ENCODE measurements around the gene LRBA.

Gene LRBA

DNA sequence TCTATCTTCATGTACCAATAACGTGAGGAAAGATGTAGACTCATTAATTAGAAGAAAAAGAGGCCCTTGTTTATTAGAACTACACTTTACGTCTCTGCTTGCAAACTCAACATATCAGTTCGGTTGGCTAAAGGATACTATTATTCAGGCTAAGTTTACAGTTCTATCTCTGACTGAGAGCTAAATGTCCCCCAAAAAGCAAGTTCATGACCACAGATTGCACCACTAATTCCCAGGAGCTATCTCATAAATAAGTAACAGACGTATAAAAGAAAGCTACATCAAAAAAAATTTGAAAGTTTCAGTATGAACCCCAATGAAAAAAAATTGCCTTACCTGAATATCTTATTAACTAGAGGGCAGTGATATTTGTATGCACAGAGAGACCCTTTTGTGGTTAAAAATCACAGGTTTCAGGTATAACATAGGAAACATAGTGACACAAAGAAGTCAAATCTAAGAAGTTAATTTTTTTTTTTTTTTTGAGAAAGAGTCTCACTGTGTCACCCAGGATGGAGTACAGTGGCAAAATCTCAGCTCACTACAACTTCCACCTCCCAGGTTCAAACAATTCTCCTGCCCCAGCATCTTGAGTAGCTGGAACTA, 304.2 kb downstream of the LRBA start:
- Histone ChIP-seq H3K4me3 (ENCODE audit: low read length in 2 of 2) (no peak overlapping the region), H3K36me3 (ENCODE audit: control insufficient read depth in 2 of 2, insufficient read depth in 2 of 2, low read length in 2 of 2) (no peaks in the 10 kb centered on the region), H3K27me3 (ENCODE audit: control insufficient read depth in 2 of 2, insufficient read depth in 2 of 2, low read length in 2 of 2) (no peaks in the 10 kb centered on the region), H3K9me3 (ENCODE audit: control insufficient read depth in 2 of 2, low read length in 2 of 2) (no peaks in the 10 kb centered on the region), H3K27ac (ENCODE audit: low read depth in 2 of 2, low read length in 2 of 2) (no peak overlapping the region), H3K9ac (ENCODE audit: low read depth in 1 of 2, low read length in 2 of 2) (no peak overlapping the region), H3K4me1 (ENCODE audit: control insufficient read depth in 2 of 2, insufficient read depth in 2 of 2, low read length in 2 of 2) (no peaks in the 10 kb centered on the region)

DNA sequence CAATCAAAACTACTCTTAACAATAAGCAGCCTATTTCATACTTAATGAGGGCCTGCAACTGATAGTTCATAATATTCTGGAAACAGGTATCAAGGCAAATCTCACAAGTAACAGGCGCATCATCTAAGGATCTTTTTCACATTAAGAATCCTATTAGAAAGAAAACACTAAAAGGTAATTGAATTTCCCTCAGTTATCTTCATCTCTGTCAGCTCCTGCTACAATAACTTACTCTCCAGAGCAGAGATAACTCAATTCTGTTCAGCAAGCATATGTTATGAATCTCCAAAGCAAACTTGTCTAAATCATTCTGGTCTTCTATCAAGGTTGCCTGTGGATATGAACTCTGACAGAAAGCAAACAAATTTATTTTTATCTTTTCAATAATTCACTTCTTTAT, 307.1 kb downstream of the LRBA start:
- H3K27ac ChIP-seq (ENCODE audit: low read depth in 2 of 2, low read length in 2 of 2): no peak overlapping the region

DNA sequence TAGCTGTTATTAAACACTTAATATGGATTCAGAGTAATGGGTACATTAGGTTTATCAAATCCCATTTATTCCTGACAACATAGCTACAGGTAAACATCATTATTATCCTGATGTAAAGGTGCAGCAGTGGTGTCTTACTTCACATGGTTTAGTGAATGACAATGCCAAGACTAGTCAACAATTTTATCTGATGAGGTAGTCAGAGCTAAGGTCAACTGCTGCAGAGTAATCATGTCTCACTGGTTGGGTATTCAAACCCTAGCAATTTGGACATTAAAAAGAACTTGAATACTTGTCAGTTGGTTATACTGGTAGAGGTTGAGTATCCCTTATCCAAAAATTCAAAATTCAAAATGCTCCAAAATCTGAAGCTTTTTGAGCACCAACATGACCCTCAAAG, 315.5 kb downstream of the LRBA start:
- H3K9ac ChIP-seq (ENCODE audit: low read depth in 1 of 2, low read length in 2 of 2): no peak overlapping the region
- H3K36me3 ChIP-seq (ENCODE audit: control insufficient read depth in 2 of 2, insufficient read depth in 2 of 2, low read length in 2 of 2): no peaks in the 10 kb centered on the region
- H3K27ac ChIP-seq (ENCODE audit: low read depth in 2 of 2, low read length in 2 of 2): no peak overlapping the region
- no peak overlapping the region for H3K4me3 ChIP-seq (ENCODE audit: low read length in 2 of 2)
- H3K4me1 ChIP-seq (ENCODE audit: control insufficient read depth in 2 of 2, insufficient read depth in 2 of 2, low read length in 2 of 2): no peaks in the 10 kb centered on the region
- no peaks in the 10 kb centered on the region for H3K27me3 ChIP-seq (ENCODE audit: control insufficient read depth in 2 of 2, insufficient read depth in 2 of 2, low read length in 2 of 2)
- no peaks in the 10 kb centered on the region for H3K9me3 ChIP-seq (ENCODE audit: control insufficient read depth in 2 of 2, low read length in 2 of 2)

More for the DNA sequence above, 307.1 kb downstream of the LRBA start:
- Histone ChIP-seq H3K4me3 (ENCODE audit: low read length in 2 of 2) (no peak overlapping the region), H3K4me1 (ENCODE audit: control insufficient read depth in 2 of 2, insufficient read depth in 2 of 2, low read length in 2 of 2) (no peaks in the 10 kb centered on the region), H3K36me3 (ENCODE audit: control insufficient read depth in 2 of 2, insufficient read depth in 2 of 2, low read length in 2 of 2) (no peaks in the 10 kb centered on the region), H3K9me3 (ENCODE audit: control insufficient read depth in 2 of 2, low read length in 2 of 2) (no peaks in the 10 kb centered on the region), H3K9ac (ENCODE audit: low read depth in 1 of 2, low read length in 2 of 2) (no peak overlapping the region), H3K27me3 (ENCODE audit: control insufficient read depth in 2 of 2, insufficient read depth in 2 of 2, low read length in 2 of 2) (no peaks in the 10 kb centered on the region)

DNA sequence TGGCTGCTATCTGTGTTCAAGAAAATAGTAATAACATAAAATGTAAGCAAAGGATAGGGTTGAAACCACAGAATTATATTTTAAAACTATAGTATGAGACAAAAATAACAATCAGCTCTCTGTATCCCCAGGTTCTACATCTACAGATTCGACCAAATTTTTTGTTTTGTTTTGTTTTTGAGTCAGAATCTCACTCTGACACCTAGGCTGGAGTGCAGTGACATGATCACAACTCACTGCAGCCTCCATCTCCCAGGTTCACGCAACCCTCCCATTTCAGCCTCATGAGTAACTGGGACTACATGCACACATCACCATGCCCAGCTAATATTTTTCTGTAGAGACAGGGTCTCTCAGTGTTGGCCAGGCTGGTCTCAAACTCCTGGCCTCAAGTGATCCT, 319.9 kb downstream of the LRBA start:
- H3K4me1 ChIP-seq (ENCODE audit: control insufficient read depth in 2 of 2, insufficient read depth in 2 of 2, low read length in 2 of 2): no peaks in the 10 kb centered on the region
- H3K9ac ChIP-seq (ENCODE audit: low read depth in 1 of 2, low read length in 2 of 2): no peak overlapping the region
- no peak overlapping the region for H3K27ac ChIP-seq (ENCODE audit: low read depth in 2 of 2, low read length in 2 of 2)
- H3K9me3 ChIP-seq (ENCODE audit: control insufficient read depth in 2 of 2, low read length in 2 of 2): no peaks in the 10 kb centered on the region
- H3K27me3 ChIP-seq (ENCODE audit: control insufficient read depth in 2 of 2, insufficient read depth in 2 of 2, low read length in 2 of 2): no peaks in the 10 kb centered on the region
- no peak overlapping the region for H3K4me3 ChIP-seq (ENCODE audit: low read length in 2 of 2)
- H3K36me3 ChIP-seq (ENCODE audit: control insufficient read depth in 2 of 2, insufficient read depth in 2 of 2, low read length in 2 of 2): no peaks in the 10 kb centered on the region

DNA sequence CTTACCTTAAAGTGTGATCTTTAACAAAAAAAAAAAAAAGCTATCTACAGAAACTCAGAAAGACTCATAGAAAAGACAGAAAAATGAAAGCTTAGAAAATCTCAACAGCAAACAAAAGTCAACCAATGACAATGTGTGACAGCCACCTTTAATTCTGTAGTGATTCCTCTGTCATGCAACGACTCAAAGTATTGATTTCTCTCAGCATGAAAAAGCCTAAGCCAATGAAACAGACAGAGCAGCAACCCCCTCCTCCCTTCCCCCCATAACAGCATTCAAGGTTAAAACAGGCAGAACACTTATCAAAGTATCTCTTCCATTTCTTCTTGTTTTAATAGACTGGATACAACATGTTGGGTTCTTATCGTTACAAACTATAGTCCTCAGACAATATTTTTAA, 320.6 kb downstream of the LRBA start:
- H3K36me3 ChIP-seq (ENCODE audit: control insufficient read depth in 2 of 2, insufficient read depth in 2 of 2, low read length in 2 of 2): no peaks in the 10 kb centered on the region
- no peak overlapping the region for H3K27ac ChIP-seq (ENCODE audit: low read depth in 2 of 2, low read length in 2 of 2)
- H3K9me3 ChIP-seq (ENCODE audit: control insufficient read depth in 2 of 2, low read length in 2 of 2): no peaks in the 10 kb centered on the region
- no peak overlapping the region for H3K4me3 ChIP-seq (ENCODE audit: low read length in 2 of 2)
- no peaks in the 10 kb centered on the region for H3K4me1 ChIP-seq (ENCODE audit: control insufficient read depth in 2 of 2, insufficient read depth in 2 of 2, low read length in 2 of 2)
- no peak overlapping the region for H3K9ac ChIP-seq (ENCODE audit: low read depth in 1 of 2, low read length in 2 of 2)
- H3K27me3 ChIP-seq (ENCODE audit: control insufficient read depth in 2 of 2, insufficient read depth in 2 of 2, low read length in 2 of 2): no peaks in the 10 kb centered on the region

DNA sequence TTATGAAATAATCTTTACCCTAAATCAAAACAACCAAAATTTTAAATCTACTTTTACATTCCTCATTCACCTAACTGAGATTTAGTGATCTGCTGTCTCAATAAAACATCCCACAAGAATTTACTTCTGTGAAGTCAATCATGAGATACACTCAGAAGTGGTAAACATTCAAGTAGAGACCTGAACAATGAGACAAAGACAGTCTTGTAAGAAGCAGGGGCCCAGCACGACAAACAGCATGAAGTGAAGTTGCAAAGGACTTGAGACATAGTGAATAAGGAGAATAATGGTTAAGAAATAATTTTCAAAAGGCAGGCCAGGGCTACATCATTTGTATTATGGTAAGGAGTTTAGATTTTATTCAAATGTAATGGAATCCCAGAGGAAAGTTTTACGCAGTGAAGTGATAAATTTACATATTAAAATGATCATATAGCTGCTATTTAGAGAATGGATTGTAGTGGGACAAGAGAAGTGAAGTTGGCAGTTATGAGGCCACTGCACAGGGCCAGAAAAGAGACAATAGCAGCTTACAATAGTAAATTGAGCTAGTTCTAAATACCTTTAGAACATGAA, 331.2 kb downstream of the LRBA start:
- Histone ChIP-seq H3K9me3 (ENCODE audit: control insufficient read depth in 2 of 2, low read length in 2 of 2) (no peaks in the 10 kb centered on the region), H3K4me3 (ENCODE audit: low read length in 2 of 2) (no peak overlapping the region), H3K27ac (ENCODE audit: low read depth in 2 of 2, low read length in 2 of 2) (no peak overlapping the region), H3K4me1 (ENCODE audit: control insufficient read depth in 2 of 2, insufficient read depth in 2 of 2, low read length in 2 of 2) (no peaks in the 10 kb centered on the region), H3K27me3 (ENCODE audit: control insufficient read depth in 2 of 2, insufficient read depth in 2 of 2, low read length in 2 of 2) (no peaks in the 10 kb centered on the region), H3K36me3 (ENCODE audit: control insufficient read depth in 2 of 2, insufficient read depth in 2 of 2, low read length in 2 of 2) (peaks cover 0 to 6% of the 10 kb centered on the region in 2 donors), H3K9ac (ENCODE audit: low read depth in 1 of 2, low read length in 2 of 2) (no peak overlapping the region)

DNA sequence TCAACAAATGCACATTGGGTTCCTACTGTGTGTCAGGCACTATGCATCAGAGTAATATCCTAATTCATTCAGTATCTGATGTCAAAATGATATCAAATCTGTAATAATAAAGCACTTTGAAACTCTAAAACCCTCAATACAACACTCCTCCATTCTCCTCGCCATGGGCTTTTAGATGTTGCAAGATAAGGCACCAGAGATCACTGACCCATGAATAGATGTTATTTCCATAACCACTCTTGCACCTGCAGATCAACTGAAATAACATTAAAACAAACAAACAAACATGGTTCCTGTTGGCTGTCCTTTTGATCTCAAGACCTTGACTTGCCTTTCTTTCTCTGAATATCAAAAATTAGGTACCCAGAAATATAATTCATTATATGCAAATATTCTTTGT, 333.0 kb downstream of the LRBA start:
- Histone ChIP-seq H3K27ac (ENCODE audit: low read depth in 2 of 2, low read length in 2 of 2) (no peak overlapping the region), H3K4me1 (ENCODE audit: control insufficient read depth in 2 of 2, insufficient read depth in 2 of 2, low read length in 2 of 2) (no peaks in the 10 kb centered on the region), H3K4me3 (ENCODE audit: low read length in 2 of 2) (no peak overlapping the region), H3K9ac (ENCODE audit: low read depth in 1 of 2, low read length in 2 of 2) (no peak overlapping the region), H3K36me3 (ENCODE audit: control insufficient read depth in 2 of 2, insufficient read depth in 2 of 2, low read length in 2 of 2) (peaks cover 0 to 6% of the 10 kb centered on the region in 2 donors), H3K9me3 (ENCODE audit: control insufficient read depth in 2 of 2, low read length in 2 of 2) (no peaks in the 10 kb centered on the region), H3K27me3 (ENCODE audit: control insufficient read depth in 2 of 2, insufficient read depth in 2 of 2, low read length in 2 of 2) (no peaks in the 10 kb centered on the region)

DNA sequence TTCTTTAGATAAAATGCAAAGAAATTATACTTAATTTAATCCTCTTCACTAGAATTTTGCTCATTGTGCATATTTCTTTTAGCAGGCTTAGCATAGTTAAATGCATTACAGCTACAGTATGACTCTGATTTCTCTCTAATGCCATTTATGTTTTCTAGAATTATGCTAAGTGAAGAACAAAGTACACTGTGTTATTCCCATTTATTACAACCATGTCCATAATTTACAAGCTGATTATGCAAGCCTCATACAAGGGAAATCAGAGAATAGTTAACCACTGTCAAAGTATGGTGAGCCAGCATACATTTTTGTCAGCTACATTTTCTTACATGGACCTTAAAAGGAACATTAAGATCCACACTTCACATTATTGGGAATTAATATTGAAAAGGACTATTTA, 334.0 kb downstream of the LRBA start:
- H3K4me3 ChIP-seq (ENCODE audit: low read length in 2 of 2): no peak overlapping the region
- H3K4me1 ChIP-seq (ENCODE audit: control insufficient read depth in 2 of 2, insufficient read depth in 2 of 2, low read length in 2 of 2): no peaks in the 10 kb centered on the region
- no peak overlapping the region for H3K9ac ChIP-seq (ENCODE audit: low read depth in 1 of 2, low read length in 2 of 2)
- H3K27me3 ChIP-seq (ENCODE audit: control insufficient read depth in 2 of 2, insufficient read depth in 2 of 2, low read length in 2 of 2): no peaks in the 10 kb centered on the region
- peaks cover 0 to 6% of the 10 kb centered on the region in 2 donors for H3K36me3 ChIP-seq (ENCODE audit: control insufficient read depth in 2 of 2, insufficient read depth in 2 of 2, low read length in 2 of 2)
- H3K9me3 ChIP-seq (ENCODE audit: control insufficient read depth in 2 of 2, low read length in 2 of 2): no peaks in the 10 kb centered on the region
- no peak overlapping the region for H3K27ac ChIP-seq (ENCODE audit: low read depth in 2 of 2, low read length in 2 of 2)

DNA sequence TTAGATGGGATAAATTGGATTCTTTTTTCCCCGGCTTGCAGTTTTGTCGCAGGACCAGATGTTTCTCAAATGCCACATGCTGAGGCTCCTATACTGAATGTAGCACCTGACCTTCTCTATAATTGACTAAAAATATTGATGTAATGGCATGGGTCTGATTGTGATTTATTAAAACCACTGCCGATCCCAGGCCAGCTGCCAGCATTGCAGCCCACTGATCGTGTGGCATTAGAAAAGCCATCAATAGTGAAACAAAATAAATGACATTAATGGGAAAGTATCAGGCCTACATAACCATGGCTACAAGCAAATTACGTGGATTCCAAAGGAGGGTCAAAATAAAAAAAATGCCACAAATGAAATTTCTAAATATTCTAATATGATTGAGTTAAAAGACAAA, 334.4 kb downstream of the LRBA start:
- Histone ChIP-seq H3K27me3 (ENCODE audit: control insufficient read depth in 2 of 2, insufficient read depth in 2 of 2, low read length in 2 of 2) (no peaks in the 10 kb centered on the region), H3K9me3 (ENCODE audit: control insufficient read depth in 2 of 2, low read length in 2 of 2) (no peaks in the 10 kb centered on the region), H3K4me3 (ENCODE audit: low read length in 2 of 2) (no peak overlapping the region), H3K36me3 (ENCODE audit: control insufficient read depth in 2 of 2, insufficient read depth in 2 of 2, low read length in 2 of 2) (peaks cover 0 to 6% of the 10 kb centered on the region in 2 donors), H3K4me1 (ENCODE audit: control insufficient read depth in 2 of 2, insufficient read depth in 2 of 2, low read length in 2 of 2) (no peaks in the 10 kb centered on the region), H3K9ac (ENCODE audit: low read depth in 1 of 2, low read length in 2 of 2) (no peak overlapping the region), H3K27ac (ENCODE audit: low read depth in 2 of 2, low read length in 2 of 2) (no peak overlapping the region)

DNA sequence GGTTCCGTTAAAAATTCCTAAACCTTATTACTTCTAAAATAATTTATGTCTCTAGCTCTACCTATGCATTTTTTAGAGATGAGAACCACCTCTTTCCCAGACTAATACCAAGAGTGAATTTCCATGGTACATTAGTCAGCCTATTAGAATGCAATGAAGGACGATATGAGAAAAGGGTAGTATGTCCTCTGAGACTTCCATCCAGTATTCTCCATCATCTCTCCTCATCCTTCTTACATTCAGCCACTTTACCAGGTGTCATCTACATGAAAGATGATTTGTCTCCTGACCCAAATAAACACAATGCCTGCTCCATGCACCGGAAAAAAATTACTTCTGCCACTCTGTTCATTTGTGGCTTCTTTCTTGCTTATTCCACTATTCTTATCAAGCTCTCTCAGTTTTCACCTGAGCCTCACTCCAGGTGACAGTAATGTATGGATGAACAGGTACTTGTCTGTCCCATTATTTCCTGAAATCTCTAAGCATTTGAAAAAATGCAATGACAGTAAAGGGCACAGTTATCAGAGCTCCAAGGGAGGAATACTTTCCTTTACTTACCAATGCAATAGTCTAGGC, 335.2 kb downstream of the LRBA start:
- H3K4me1 ChIP-seq (ENCODE audit: control insufficient read depth in 2 of 2, insufficient read depth in 2 of 2, low read length in 2 of 2): no peaks in the 10 kb centered on the region
- H3K9me3 ChIP-seq (ENCODE audit: control insufficient read depth in 2 of 2, low read length in 2 of 2): no peaks in the 10 kb centered on the region
- no peak overlapping the region for H3K27ac ChIP-seq (ENCODE audit: low read depth in 2 of 2, low read length in 2 of 2)
- no peak overlapping the region for H3K9ac ChIP-seq (ENCODE audit: low read depth in 1 of 2, low read length in 2 of 2)
- no peaks in the 10 kb centered on the region for H3K27me3 ChIP-seq (ENCODE audit: control insufficient read depth in 2 of 2, insufficient read depth in 2 of 2, low read length in 2 of 2)
- no peak overlapping the region for H3K4me3 ChIP-seq (ENCODE audit: low read length in 2 of 2)
- peaks cover 0 to 6% of the 10 kb centered on the region in 2 donors for H3K36me3 ChIP-seq (ENCODE audit: control insufficient read depth in 2 of 2, insufficient read depth in 2 of 2, low read length in 2 of 2)
